Brain pericyte (primary cell): ENCODE data around the gene PPP6R2.

Experiments used
- DNase-seq: peaks from one replicate; pipeline ENCODE4 v3.0.0-alpha.2; 2012; ENCODE audit warnings: low read depth, low spot score

Gene PPP6R2

GRCh38 chr22:50483977-50484853 lies 141.1 kb downstream of the PPP6R2 start:
- no peak for DNase-seq

GRCh38 chr22:50485221-50486131 lies 142.3 kb downstream of the PPP6R2 start:
- DNase-seq, result no peak

GRCh38 chr22:50486561-50487289 lies 143.6 kb downstream of the PPP6R2 start, which contains the start of gene MIOX:
Gene MIOX, plus strand, starts transcription at chr22:50486859. Its CDS starts 39 bp downstream, at chr22:50486898.
- DNase-seq, result no peak

GRCh38 chr22:50487290-50488005 lies 144.3 kb downstream of the PPP6R2 start:
- DNase-seq, result no peak

GRCh38 chr22:50488006-50488677 lies 145.0 kb downstream of the PPP6R2 start:
- no peak for DNase-seq

- DNase-seq, result no peak
Observed at GRCh38 chr22:50488886-50489285, 145.8 kb downstream of the PPP6R2 start.

GRCh38 chr22:50489363-50490243 lies 146.5 kb downstream of the PPP6R2 start:
- DNase-seq, result no peak

GRCh38 chr22:50490531-50491308 lies 147.6 kb downstream of the PPP6R2 start:
- DNase-seq, result no peak
